Measurements from ENCODE around the gene EPHB6. TPM values are rescaled to one million over a fixed set of nuclear protein-coding genes. Genes with fewer than 3 reads are reported as not detected.

The EPHB6 gene
- total and polyA plus RNA-seq, 10 of the 15 experiments (the other 5 are each of a cell fraction or from before 2014, with no cell fraction given) = 0.06 to 1.3 (median 0.37) TPM; not detected in 2

DNA sequence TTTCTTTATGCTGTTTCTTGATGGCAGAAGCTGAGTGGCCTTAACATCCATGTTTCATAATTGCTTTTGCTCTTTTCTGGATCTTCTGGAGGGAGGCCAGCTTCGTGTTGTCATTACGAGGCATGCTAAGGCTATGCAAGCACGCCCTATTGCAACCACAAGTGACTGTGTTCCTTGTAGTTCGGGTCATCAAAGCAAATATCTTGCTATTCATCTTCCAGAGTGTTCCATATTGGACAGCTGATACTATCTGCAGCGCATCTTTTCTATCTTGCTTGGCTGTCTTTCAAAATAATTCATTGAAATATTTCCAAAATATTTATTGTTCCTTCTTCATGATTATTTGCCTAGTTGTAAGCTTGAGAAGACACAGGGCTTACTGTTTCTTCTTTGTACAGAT is 5.0 kb downstream of the EPHB6 start:
- H3K36me3 ChIP-seq (ENCODE audit: control insufficient read depth in 2 of 2, insufficient read depth in 2 of 2, low read length in 1 of 2) = no peaks in the 10 kb centered on the region
- no peak overlapping the region for H3K9ac ChIP-seq (ENCODE audit: control insufficient read depth, insufficient read depth, low read length)
- CTCF ChIA-PET = interaction anchor here (0.8 to 4.0 kb wide), 5 partner anchors 8 to 273 kb away, joined by 3 to 20 read pairs (median 8); no protein-coding TSS in a partner anchor
- H3K27me3 ChIP-seq (replicated peaks in 1 of 2; ENCODE audit: control insufficient read depth in 2 of 2, insufficient read depth in 2 of 2, low read length in 1 of 2) = peaks cover 0 to 9% of the 10 kb centered on the region in 2 experiments; a peak in 3 of 4 replicates
- 35% methylated on average over 5 of the region's 5 CpGs for WGBS (ENCODE audit: insufficient coverage, insufficient replicate concordance, low lambda C conversion rate, missing lambda C conversion rate)
- RAD21 ChIA-PET (ENCODE audit: unreplicated experiment) = no interaction called here
- ATAC-seq (no peak), DNase-seq (ENCODE audit: low read depth, low spot score) (no peak), FAIRE-seq (no peak)
- POLR2A ChIA-PET = no interaction called here
- H3K9me3 ChIP-seq (replicated peaks; ENCODE audit: control insufficient read depth, insufficient read depth, low read length) = no peaks in the 10 kb centered on the region
- no peak overlapping the region for H3K27ac ChIP-seq (ENCODE audit: control insufficient read depth, insufficient read depth)
- SMC1A ChIA-PET (ENCODE audit: uncharacterized antibody, unreplicated experiment) = interaction anchor here (1.1 to 1.7 kb wide), 2 partner anchors 50 to 141 kb away, joined by 3 to 5 read pairs; no protein-coding TSS in a partner anchor
- no peaks in the 10 kb centered on the region for H3K4me1 ChIP-seq (ENCODE audit: control insufficient read depth, insufficient read depth, low read length)
- BruUV-seq (replicated peaks) = no TSS peak
- no peaks in the 10 kb centered on the region for H4K20me1 ChIP-seq (ENCODE audit: control insufficient read depth, insufficient read depth)
- in situ Hi-C loops (cut with MboI) (no loop called here), intact Hi-C loops (cut with micrococcal nuclease; ENCODE audit: unreplicated experiment) (no loop called here)
- no peak overlapping the region for H2AFZ ChIP-seq (ENCODE audit: control insufficient read depth, low read depth, low read length)
- no peak overlapping the region for H3K4me2 ChIP-seq (ENCODE audit: control insufficient read depth, insufficient read depth)
- no peaks in the 10 kb centered on the region for H3K79me2 ChIP-seq (ENCODE audit: control insufficient read depth, insufficient read depth, low read length)
- no peak overlapping the region for H3K4me3 ChIP-seq
- TF ChIP-seq, protein P1, sequence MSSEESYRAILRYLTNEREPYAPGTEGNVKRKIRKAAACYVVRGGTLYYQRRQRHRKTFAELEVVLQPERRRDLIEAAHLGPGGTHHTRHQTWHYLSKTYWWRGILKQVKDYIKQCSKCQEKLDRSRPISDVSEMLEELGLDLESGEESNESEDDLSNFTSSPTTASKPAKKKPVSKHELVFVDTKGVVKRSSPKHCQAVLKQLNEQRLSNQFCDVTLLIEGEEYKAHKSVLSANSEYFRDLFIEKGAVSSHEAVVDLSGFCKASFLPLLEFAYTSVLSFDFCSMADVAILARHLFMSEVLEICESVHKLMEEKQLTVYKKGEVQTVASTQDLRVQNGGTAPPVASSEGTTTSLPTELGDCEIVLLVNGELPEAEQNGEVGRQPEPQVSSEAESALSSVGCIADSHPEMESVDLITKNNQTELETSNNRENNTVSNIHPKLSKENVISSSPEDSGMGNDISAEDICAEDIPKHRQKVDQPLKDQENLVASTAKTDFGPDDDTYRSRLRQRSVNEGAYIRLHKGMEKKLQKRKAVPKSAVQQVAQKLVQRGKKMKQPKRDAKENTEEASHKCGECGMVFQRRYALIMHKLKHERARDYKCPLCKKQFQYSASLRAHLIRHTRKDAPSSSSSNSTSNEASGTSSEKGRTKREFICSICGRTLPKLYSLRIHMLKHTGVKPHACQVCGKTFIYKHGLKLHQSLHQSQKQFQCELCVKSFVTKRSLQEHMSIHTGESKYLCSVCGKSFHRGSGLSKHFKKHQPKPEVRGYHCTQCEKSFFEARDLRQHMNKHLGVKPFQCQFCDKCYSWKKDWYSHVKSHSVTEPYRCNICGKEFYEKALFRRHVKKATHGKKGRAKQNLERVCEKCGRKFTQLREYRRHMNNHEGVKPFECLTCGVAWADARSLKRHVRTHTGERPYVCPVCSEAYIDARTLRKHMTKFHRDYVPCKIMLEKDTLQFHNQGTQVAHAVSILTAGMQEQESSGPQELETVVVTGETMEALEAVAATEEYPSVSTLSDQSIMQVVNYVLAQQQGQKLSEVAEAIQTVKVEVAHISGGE (CRISPR knock-in tag; IDR thresholded peaks at IDR 0.05) = no peak
- TF ChIP-seq NRF1 (conservative IDR thresholded peaks at IDR 0.05; ENCODE audit: low read depth, low read length) (no peak), GABPA (IDR thresholded peaks at IDR 0.05; ENCODE audit: low read depth) (no peak), SMC3 (IDR thresholded peaks at IDR 0.05; ENCODE audit: borderline replicate concordance, low read length) (no peak), KLF5 (IDR thresholded peaks at IDR 0.05; ENCODE audit: partially characterized antibody) (no peak), STAT3 (IDR thresholded peaks at IDR 0.05; ENCODE audit: low read depth, low read length) (no peak)
- TF ChIP-seq, protein P2, sequence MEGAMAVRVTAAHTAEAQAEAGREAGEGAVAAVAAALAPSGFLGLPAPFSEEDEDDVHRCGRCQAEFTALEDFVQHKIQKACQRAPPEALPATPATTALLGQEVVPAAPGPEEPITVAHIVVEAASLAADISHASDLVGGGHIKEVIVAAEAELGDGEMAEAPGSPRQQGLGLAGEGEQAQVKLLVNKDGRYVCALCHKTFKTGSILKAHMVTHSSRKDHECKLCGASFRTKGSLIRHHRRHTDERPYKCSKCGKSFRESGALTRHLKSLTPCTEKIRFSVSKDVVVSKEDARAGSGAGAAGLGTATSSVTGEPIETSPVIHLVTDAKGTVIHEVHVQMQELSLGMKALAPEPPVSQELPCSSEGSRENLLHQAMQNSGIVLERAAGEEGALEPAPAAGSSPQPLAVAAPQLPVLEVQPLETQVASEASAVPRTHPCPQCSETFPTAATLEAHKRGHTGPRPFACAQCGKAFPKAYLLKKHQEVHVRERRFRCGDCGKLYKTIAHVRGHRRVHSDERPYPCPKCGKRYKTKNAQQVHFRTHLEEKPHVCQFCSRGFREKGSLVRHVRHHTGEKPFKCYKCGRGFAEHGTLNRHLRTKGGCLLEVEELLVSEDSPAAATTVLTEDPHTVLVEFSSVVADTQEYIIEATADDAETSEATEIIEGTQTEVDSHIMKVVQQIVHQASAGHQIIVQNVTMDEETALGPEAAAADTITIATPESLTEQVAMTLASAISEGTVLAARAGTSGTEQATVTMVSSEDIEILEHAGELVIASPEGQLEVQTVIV (IDR thresholded peaks at IDR 0.05; ENCODE audit: borderline replicate concordance, partially characterized antibody) = no peak
- TF ChIP-seq, protein P3, sequence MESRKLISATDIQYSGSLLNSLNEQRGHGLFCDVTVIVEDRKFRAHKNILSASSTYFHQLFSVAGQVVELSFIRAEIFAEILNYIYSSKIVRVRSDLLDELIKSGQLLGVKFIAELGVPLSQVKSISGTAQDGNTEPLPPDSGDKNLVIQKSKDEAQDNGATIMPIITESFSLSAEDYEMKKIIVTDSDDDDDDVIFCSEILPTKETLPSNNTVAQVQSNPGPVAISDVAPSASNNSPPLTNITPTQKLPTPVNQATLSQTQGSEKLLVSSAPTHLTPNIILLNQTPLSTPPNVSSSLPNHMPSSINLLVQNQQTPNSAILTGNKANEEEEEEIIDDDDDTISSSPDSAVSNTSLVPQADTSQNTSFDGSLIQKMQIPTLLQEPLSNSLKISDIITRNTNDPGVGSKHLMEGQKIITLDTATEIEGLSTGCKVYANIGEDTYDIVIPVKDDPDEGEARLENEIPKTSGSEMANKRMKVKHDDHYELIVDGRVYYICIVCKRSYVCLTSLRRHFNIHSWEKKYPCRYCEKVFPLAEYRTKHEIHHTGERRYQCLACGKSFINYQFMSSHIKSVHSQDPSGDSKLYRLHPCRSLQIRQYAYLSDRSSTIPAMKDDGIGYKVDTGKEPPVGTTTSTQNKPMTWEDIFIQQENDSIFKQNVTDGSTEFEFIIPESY (IDR thresholded peaks at IDR 0.05) = no peak
- TF ChIP-seq, protein P4, sequence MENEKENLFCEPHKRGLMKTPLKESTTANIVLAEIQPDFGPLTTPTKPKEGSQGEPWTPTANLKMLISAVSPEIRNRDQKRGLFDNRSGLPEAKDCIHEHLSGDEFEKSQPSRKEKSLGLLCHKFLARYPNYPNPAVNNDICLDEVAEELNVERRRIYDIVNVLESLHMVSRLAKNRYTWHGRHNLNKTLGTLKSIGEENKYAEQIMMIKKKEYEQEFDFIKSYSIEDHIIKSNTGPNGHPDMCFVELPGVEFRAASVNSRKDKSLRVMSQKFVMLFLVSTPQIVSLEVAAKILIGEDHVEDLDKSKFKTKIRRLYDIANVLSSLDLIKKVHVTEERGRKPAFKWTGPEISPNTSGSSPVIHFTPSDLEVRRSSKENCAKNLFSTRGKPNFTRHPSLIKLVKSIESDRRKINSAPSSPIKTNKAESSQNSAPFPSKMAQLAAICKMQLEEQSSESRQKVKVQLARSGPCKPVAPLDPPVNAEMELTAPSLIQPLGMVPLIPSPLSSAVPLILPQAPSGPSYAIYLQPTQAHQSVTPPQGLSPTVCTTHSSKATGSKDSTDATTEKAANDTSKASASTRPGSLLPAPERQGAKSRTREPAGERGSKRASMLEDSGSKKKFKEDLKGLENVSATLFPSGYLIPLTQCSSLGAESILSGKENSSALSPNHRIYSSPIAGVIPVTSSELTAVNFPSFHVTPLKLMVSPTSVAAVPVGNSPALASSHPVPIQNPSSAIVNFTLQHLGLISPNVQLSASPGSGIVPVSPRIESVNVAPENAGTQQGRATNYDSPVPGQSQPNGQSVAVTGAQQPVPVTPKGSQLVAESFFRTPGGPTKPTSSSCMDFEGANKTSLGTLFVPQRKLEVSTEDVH (IDR thresholded peaks at IDR 0.05; ENCODE audit: low read depth, partially characterized antibody) = no peak
- TF ChIP-seq, protein P5, sequence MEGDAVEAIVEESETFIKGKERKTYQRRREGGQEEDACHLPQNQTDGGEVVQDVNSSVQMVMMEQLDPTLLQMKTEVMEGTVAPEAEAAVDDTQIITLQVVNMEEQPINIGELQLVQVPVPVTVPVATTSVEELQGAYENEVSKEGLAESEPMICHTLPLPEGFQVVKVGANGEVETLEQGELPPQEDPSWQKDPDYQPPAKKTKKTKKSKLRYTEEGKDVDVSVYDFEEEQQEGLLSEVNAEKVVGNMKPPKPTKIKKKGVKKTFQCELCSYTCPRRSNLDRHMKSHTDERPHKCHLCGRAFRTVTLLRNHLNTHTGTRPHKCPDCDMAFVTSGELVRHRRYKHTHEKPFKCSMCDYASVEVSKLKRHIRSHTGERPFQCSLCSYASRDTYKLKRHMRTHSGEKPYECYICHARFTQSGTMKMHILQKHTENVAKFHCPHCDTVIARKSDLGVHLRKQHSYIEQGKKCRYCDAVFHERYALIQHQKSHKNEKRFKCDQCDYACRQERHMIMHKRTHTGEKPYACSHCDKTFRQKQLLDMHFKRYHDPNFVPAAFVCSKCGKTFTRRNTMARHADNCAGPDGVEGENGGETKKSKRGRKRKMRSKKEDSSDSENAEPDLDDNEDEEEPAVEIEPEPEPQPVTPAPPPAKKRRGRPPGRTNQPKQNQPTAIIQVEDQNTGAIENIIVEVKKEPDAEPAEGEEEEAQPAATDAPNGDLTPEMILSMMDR (IDR thresholded peaks at IDR 0.05 in 2 of 3, conservative IDR thresholded peaks at IDR 0.05 in 1 of 3; ENCODE audit: control insufficient read depth in 2 of 3, extremely low read depth in 1 of 3, insufficient read depth in 1 of 3, low read depth in 3 of 3, low read length in 3 of 3) = no peak
